Hematopoietic multipotent progenitor cell treated with erythropoietin and hydrocortisone succinate and interleukin-3 and kit ligand, for 17 days (in vitro differentiated cells): ENCODE data around the gene GAGE13.
A peak's percentile ranks its signal among the peaks of the same experiment; 100 is the strongest.
"Not testable (repeated sequence)": the region's sequence is repeated elsewhere in the genome, so short reads cannot be mapped to it uniquely, and the experiment has no call there.

ENCODE experiments used
- DNase-seq: peaks from one replicate; pipeline ENCODE4 v3.0.0-alpha.2; 2015; ENCODE audit warnings: low spot score

Gene GAGE13

DNA sequence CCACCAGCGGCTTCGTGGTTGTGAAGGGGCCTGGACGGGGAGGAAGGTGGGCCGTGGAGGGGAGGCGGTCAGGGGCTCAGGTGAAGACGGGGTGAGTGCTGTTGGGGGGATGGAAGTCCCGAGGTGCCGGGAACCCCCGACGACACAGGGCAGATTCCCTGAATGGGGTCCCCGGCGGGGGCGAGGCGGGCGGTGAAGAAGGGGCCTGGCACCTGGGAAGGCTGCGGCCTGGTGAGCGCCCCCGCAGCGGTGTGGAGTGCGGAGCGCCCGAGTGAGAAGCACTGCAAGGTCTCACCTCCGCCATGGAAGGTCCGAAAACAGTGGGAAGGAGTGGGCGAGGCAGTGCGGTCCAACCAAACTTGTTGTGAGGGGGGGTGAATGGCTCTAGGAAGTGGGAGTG lies 459 bp downstream of the GAGE13 start:
- not testable (repeated sequence) for DNase-seq

DNA sequence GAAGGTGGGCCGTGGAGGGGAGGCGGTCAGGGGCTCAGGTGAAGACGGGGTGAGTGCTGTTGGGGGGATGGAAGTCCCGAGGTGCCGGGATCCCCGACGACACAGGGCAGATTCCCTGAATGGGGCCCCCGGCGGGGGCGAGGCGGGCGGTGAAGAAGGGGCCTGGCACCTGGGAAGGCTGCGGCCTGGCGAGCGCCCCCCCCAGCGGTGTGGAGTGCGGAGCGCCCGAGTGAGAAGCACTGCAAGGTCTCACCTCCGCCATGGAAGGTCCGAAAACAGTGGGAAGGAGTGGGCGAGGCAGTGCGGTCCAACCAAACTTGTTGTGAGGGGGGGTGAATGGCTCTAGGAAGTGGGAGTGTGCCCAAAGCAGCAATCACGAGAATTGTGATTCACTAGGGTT lies 10.1 kb downstream of the GAGE13 start:
- DNase-seq: not testable (repeated sequence)

DNA sequence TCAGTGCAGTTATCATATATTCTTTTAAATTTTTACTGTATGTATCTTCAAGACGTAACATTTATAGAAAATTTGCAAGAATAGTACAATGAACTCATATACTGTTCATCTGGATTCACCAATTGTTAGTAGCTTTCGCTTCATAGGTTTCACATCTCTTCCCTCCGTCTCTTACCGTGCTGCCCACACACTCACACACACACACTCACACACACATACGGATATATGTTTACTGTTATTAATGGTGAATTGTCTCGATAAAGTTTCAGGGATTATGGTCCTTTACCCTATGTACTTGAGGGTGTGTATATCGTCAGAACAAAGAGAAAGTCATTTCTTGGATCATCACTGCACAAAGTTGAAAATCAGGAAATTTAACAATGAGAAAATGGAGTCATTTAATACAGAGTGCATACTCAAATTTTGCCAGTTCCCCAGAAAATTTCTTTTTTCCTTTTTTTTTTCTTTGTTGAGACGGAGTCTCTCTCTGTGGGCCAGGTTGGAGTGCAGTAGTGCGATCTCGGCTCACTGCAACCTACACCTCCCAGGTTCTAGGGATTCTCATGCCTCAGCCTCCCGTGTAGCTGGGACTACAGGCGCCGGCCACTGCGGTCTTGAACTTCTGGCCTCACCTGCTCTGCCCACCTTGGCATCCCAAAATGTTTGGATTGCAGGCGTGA lies 13.3 kb downstream of the GAGE13 start:
- DNase-seq: not testable (repeated sequence)

DNA sequence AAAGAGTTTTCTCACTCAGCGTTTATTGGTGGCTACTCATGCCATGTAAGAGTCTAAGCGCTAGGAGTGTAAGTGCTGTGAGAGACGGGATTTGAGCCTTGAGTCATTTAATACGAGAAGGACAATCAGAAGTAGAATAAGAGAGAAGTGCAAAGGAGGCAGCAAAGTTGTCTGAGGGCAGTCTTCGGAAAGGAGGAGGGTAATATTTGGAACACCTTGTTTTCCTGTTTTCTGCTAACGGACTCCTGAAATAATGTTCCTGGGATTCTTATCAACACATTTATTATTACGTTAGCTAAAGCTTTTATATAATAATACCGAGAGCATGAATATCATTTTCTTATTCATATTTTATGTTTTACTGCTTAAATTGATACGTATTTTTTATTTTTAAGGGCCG lies 14.0 kb downstream of the GAGE13 start:
- DNase-seq: not testable (repeated sequence)

DNA sequence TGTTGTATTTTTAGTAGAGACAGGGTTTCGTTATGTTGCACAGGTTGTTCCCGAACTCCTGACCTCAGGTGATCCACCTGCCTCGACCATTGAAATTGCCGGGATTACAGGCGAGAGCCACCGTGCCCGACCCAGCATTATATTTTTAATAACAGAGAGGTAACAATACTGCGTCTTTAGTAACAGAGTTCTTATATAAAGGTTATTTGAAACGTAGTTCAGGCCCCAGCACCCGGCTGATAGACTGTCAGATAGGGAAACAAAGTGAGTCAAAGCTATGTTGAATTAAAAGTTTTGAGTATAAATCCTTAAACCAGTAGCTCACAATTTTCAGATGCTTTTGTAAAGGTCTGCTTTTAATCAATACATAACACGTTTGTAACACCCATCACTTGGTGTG lies 14.8 kb downstream of the GAGE13 start:
- DNase-seq: peak; percentile 12
